ENCODE results near the gene FAM168B.
"Not testable (repeated sequence)": the region's sequence is repeated elsewhere in the genome, so short reads cannot be mapped to it uniquely, and the experiment has no call there.

FAM168B gene

GRCh38 chr2:131094463-131095281 lies 1.4 kb upstream of the FAM168B start:
- DNase-seq = no peak

GRCh38 chr2:131093696-131094462 lies 619 bp upstream of the FAM168B start:
- no peak for DNase-seq

- no peak for DNase-seq
Measured at GRCh38 chr2:131092458-131093005, 728 bp downstream of the FAM168B start.

- no peak for DNase-seq
Measured at GRCh38 chr2:131085646-131086045, 7.6 kb downstream of the FAM168B start.

GRCh38 chr2:131081190-131081589 lies 12.1 kb downstream of the FAM168B start:
- DNase-seq = no peak

- not testable (repeated sequence) for DNase-seq
Measured at GRCh38 chr2:131079931-131080330, 13.3 kb downstream of the FAM168B start.

GRCh38 chr2:131077966-131078365 lies 15.3 kb downstream of the FAM168B start:
- no peak for DNase-seq

GRCh38 chr2:131077182-131077846 lies 15.9 kb downstream of the FAM168B start:
- DNase-seq = no peak

GRCh38 chr2:131076707-131077106 lies 16.6 kb downstream of the FAM168B start:
- DNase-seq = no peak

GRCh38 chr2:131075578-131075977 lies 17.7 kb downstream of the FAM168B start:
- DNase-seq = not testable (repeated sequence)

- DNase-seq = not testable (repeated sequence)
Measured at GRCh38 chr2:131068172-131068571, 25.1 kb downstream of the FAM168B start.

GRCh38 chr2:131067465-131068125 lies 25.7 kb downstream of the FAM168B start:
- no peak for DNase-seq

GRCh38 chr2:131064589-131065512 lies 28.4 kb downstream of the FAM168B start:
- no peak for DNase-seq

GRCh38 chr2:131063501-131064283 lies 29.6 kb downstream of the FAM168B start:
- DNase-seq = no peak

- no peak for DNase-seq
Measured at GRCh38 chr2:131058920-131059319, 34.3 kb downstream of the FAM168B start.

GRCh38 chr2:131058214-131058843 lies 34.9 kb downstream of the FAM168B start:
- no peak for DNase-seq

- no peak for DNase-seq
Measured at GRCh38 chr2:131056932-131057287, 36.4 kb downstream of the FAM168B start.

- peak; percentile 25 for DNase-seq
Measured at GRCh38 chr2:131056204-131056931, 36.9 kb downstream of the FAM168B start.

Measured in EL (cell line).